Adrenal gland (tissue), 12 donors: ENCODE results near the gene OR52E8. TPM values are rescaled to one million over a fixed set of nuclear protein-coding genes. Genes with fewer than 3 reads are reported as not detected.

Experiments
- DNase-seq, 7 donors: peaks; one replicate each; pipeline ENCODE4 v3.0.0-alpha.2; 2019 to 2020
- H3K27ac ChIP-seq, 5 donors: fragments of 200-600 bp; sonication (generic) in 4 of 5; 1 replicate in 3 of 5; 2 replicates in 2 of 5; pipeline versions ENCODE4 v1.5.1 to v1.8.0; 2016 to 2020; ENCODE audit warnings: mild to moderate bottlenecking in 1 of 5
- H3K27me3 ChIP-seq: fragments of 200-600 bp; 2 replicates; pipeline ENCODE4 v1.8.0; 2021
- H3K36me3 ChIP-seq, 2 donors: fragments of 200-600 bp; replicated peaks in 1 of 2; 1 replicate in 1 of 2; 2 replicates in 1 of 2; pipeline versions ENCODE4 v1.5.1 to v1.8.0; 2018 to 2022
- H3K4me1 ChIP-seq, 2 donors: fragments of 200-600 bp; replicated peaks in 1 of 2; 1 replicate in 1 of 2; 2 replicates in 1 of 2; pipeline versions ENCODE4 v1.5.1 to v1.8.0; 2018 to 2021
- H3K4me3 ChIP-seq, 4 donors: fragments of 200-600 bp; sonication (generic) in 3 of 4; one replicate each; pipeline ENCODE4 v1.5.1; 2016 to 2018
- H3K9me3 ChIP-seq, 3 donors: fragments of 200-600 bp; sonication (generic) in 1 of 3; replicated peaks in 1 of 3; 1 replicate in 2 of 3; 2 replicates in 1 of 3; pipeline versions ENCODE4 v1.5.1 to v1.8.0; 2016 to 2021
- CTCF ChIP-seq, 6 experiments: fragments of 450-650 bp in 4 of 6; fragments of 200-600 bp in 2 of 6; sonication (generic) in 1 of 6; IDR thresholded peaks; 1 replicate in 5 of 6; 2 replicates in 1 of 6; pipeline versions ENCODE4 v1.5.1 to v1.8.0; 2016 to 2021; ENCODE audit warnings: antibody characterized with exemption in 6 of 6, mild to moderate bottlenecking in 2 of 6, moderate library complexity in 1 of 6
- POLR2A ChIP-seq, 2 donors: fragments of 450-650 bp; IDR thresholded peaks; one replicate each; pipeline ENCODE4 v1.6.1; 2017; ENCODE audit warnings: antibody characterized with exemption in 2 of 2, mild to moderate bottlenecking in 2 of 2, moderate library complexity in 1 of 2
- WGBS, 4 donors: extraction: QIAGEN DNeasy Blood & Tissue Kit in 2 of 4; methylation state at CpG; one replicate each; pipeline versions ENCODE4 v1.1.5 to v1.1.7; 2013 to 2017; 5-methylcytosine and 5-hydroxymethylcytosine counted together
- intact Hi-C, 2 donors: fragments of 100-400 bp; cut with DNase I; formaldehyde crosslinking; loops; one replicate each; pipeline versions ENCODE4 v1.14.1 to v1.15.0; 2022 to 2023
- polyA plus RNA-seq, 3 donors: library from polyadenylated mRNA; stranded (reverse); fragments of 200-250 nt in 2 of 3; fragments of 350-450 nt in 1 of 3; fragmentation: Illumina TruSeq in 1 of 3; extraction: RNeasy Lipid Tissue Mini Kit (QIAGEN cat#74804) in 1 of 3; gene quantifications; one replicate each; pipeline ENCODE4 v1.2.3, GENCODE V29; 2013 to 2014
- total RNA-seq, 9 donors: library from RNA; depleted of rRNA in 4 of 9; stranded (reverse); fragments of >200 nt in 4 of 9; fragments of 120-200 nt in 1 of 9; fragmentation: NEBNext Ultra II Directional in 1 of 9; extraction: Animal tissue kit (Norgen Biotek cat#: 25700) in 1 of 9; gene quantifications; one replicate each; pipeline versions ENCODE4 v1.1.0 to v1.2.4, GENCODE V29; 2013 to 2023
- donor health status: healthy with polysubstance abuse.
- donor health status: Bipolar disorder and iron deficiency.
- donor health status: DM: yes; HTN: yes; CAD: no.
- donor health status: DM: no; HTN: no; CAD: no.
- donor health status: DM: no; HTN: no; CAD: no.
- donor health status: DM: yes; HTN: yes; CAD: no.

Gene OR52E8
- total and polyA plus RNA-seq, 12 donors: not detected

GRCh38 chr11:5831196-5831829 lies 26.2 kb downstream of the OR52E8 start:
- DNase-seq: no peak
- H3K4me3 ChIP-seq: no peak overlapping the region
- no peaks in the 10 kb centered on the region for H3K27me3 ChIP-seq
- no peaks in the 10 kb centered on the region for H3K9me3 ChIP-seq
- 70 to 81% (median 76%) methylated on average over 6 of the region's 6 CpGs for WGBS, 4 donors
- no peak overlapping the region for H3K27ac ChIP-seq
- intact Hi-C loops: no loop called here
- no peaks in the 10 kb centered on the region for H3K36me3 ChIP-seq
- TF ChIP-seq POLR2A (IDR thresholded peaks at IDR 0.05) (no peak), CTCF (IDR thresholded peaks at IDR 0.05) (no peak)
- H3K4me1 ChIP-seq: no peaks in the 10 kb centered on the region

GRCh38 chr11:5818245-5818886 lies 39.1 kb downstream of the OR52E8 start:
- peak overlapping the region in 1 of 4 donors; percentile 22 for H3K4me3 ChIP-seq
- no peaks in the 10 kb centered on the region for H3K36me3 ChIP-seq
- H3K9me3 ChIP-seq: no peaks in the 10 kb centered on the region
- no peak for TF ChIP-seq CTCF (IDR thresholded peaks at IDR 0.05)
- TF ChIP-seq POLR2A (IDR thresholded peaks at IDR 0.05): no peak
- no peak for DNase-seq
- peaks cover 3% of the 10 kb centered on the region for H3K27me3 ChIP-seq
- intact Hi-C loops: no loop called here
- H3K4me1 ChIP-seq: no peaks in the 10 kb centered on the region
- WGBS, 4 donors: 49 to 57% (median 55%) methylated on average over 1 of the region's 1 CpG
- H3K27ac ChIP-seq: no peak overlapping the region

- Histone ChIP-seq H3K4me1 (no peaks in the 10 kb centered on the region), H3K36me3 (no peaks in the 10 kb centered on the region), H3K9me3 (no peaks in the 10 kb centered on the region), H3K4me3 (no peak overlapping the region), H3K27ac (no peak overlapping the region), H3K27me3 (no peaks in the 10 kb centered on the region)
- no peak for DNase-seq
- whole genome bisulfite sequencing, 4 donors: 42 to 56% (median 52%) methylated on average over 4 of the region's 4 CpGs
- no peak for TF ChIP-seq CTCF (IDR thresholded peaks at IDR 0.05)
- no peak for TF ChIP-seq POLR2A (IDR thresholded peaks at IDR 0.05)
- intact Hi-C loops: no loop called here
Measured at GRCh38 chr11:5815534-5815933, 42.0 kb downstream of the OR52E8 start.

- intact Hi-C loops: loop anchor here (5.0 to 10.0 kb wide), 4 partner anchors 215 to 688 kb away; partner anchors contain the start of gene TRIM6 (in 1 of the 2)
- no peak overlapping the region for H3K4me3 ChIP-seq
- DNase-seq: no peak
- H3K9me3 ChIP-seq: no peaks in the 10 kb centered on the region
- no peaks in the 10 kb centered on the region for H3K36me3 ChIP-seq
- no peak overlapping the region for H3K27ac ChIP-seq
- TF ChIP-seq POLR2A (IDR thresholded peaks at IDR 0.05) (no peak), CTCF (IDR thresholded peaks at IDR 0.05) (no peak)
- WGBS, 4 donors: 61 to 74% (median 66%) methylated on average over 6 of the region's 6 CpGs
- H3K27me3 ChIP-seq: peaks cover 7% of the 10 kb centered on the region
- H3K4me1 ChIP-seq: no peaks in the 10 kb centered on the region
Measured at GRCh38 chr11:5809905-5810795, 47.3 kb downstream of the OR52E8 start.
